ENCODE results near the gene ABHD17C.

GRCh38 chr15:80662757-80663553 lies 32.2 kb upstream of the ABHD17C start:
- TF ChIP-seq CTCF (conservative IDR thresholded peaks at IDR 0.05; ENCODE audit: low read length) (no peak), EZH2phosphoT487 (IDR thresholded peaks at IDR 0.05; ENCODE audit: borderline replicate concordance) (no peak)
